22Rv1 (cell line): Measurements from ENCODE around the gene NAV2.

Experiments
- ZFX ChIP-seq: fragments of 450-650 bp; IDR thresholded peaks from 2 replicates; pipeline ENCODE4 v1.6.1; 2017; ENCODE audit warnings: antibody characterized with exemption, borderline replicate concordance
- TF ChIP-seq, protein P1 (sequence below): fragments of 450-650 bp; IDR thresholded peaks from 2 replicates; pipeline ENCODE4 v1.5.1; 2017; ENCODE audit warnings: mild to moderate bottlenecking

DNA sequence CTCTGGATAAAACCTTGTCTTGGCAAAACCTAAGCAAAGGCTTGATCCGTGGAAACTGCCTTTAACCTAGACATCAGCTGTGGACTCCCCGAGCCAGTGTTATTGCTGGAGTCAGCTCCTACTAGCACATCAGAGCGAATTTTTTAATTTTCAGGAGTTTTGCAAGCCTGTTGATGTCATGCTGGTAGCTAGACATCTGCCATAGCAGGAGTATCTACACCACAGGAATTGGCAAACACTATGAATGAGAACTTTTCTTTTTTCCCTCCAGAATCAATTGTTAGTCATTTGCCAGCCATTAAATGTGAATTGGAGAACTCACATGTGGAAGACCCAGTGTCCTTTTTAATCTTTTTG, 201.2 kb downstream of the NAV2 start:
- TF ChIP-seq, protein P1, sequence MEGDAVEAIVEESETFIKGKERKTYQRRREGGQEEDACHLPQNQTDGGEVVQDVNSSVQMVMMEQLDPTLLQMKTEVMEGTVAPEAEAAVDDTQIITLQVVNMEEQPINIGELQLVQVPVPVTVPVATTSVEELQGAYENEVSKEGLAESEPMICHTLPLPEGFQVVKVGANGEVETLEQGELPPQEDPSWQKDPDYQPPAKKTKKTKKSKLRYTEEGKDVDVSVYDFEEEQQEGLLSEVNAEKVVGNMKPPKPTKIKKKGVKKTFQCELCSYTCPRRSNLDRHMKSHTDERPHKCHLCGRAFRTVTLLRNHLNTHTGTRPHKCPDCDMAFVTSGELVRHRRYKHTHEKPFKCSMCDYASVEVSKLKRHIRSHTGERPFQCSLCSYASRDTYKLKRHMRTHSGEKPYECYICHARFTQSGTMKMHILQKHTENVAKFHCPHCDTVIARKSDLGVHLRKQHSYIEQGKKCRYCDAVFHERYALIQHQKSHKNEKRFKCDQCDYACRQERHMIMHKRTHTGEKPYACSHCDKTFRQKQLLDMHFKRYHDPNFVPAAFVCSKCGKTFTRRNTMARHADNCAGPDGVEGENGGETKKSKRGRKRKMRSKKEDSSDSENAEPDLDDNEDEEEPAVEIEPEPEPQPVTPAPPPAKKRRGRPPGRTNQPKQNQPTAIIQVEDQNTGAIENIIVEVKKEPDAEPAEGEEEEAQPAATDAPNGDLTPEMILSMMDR = no peak
- no peak for TF ChIP-seq ZFX
